Left lung (tissue), 10 donors: ENCODE measurements around the gene DRC3. TPM values are rescaled to one million over a fixed set of nuclear protein-coding genes. Genes with fewer than 3 reads are reported as not detected.

Experiments used
- ATAC-seq: fragments of 200-7000 bp; cut with Tn5 transposase; one replicate; pipeline ENCODE4 v1.9.1; 2020; ENCODE audit warnings: moderate library complexity
- DNase-seq, 4 donors: peaks; one replicate each; pipeline ENCODE4 v3.0.0-alpha.2; 2013 to 2020
- H3K27ac ChIP-seq, 2 donors: fragments of 200-600 bp; sonication (generic) in 1 of 2; one replicate each; pipeline versions ENCODE4 v1.5.0 to v1.8.0; 2020 to 2021
- H3K27me3 ChIP-seq, 2 donors: fragments of 200-600 bp; sonication (generic) in 1 of 2; one replicate each; pipeline versions ENCODE4 v1.5.0 to v1.8.0; 2020 to 2021
- H3K36me3 ChIP-seq, 2 donors: fragments of 200-600 bp; sonication (generic) in 1 of 2; one replicate each; pipeline versions ENCODE4 v1.5.0 to v1.8.0; 2020 to 2021
- H3K4me1 ChIP-seq, 2 donors: fragments of 200-600 bp; one replicate each; pipeline ENCODE4 v1.8.0; 2021
- H3K4me3 ChIP-seq, 2 donors: fragments of 200-600 bp; sonication (generic) in 1 of 2; one replicate each; pipeline versions ENCODE4 v1.5.0 to v1.8.0; 2020 to 2021; ENCODE audit warnings: mild to moderate bottlenecking in 1 of 2
- H3K9me3 ChIP-seq, 2 donors: fragments of 200-600 bp; sonication (generic) in 1 of 2; one replicate each; pipeline versions ENCODE4 v1.5.0 to v1.8.0; 2020 to 2021
- CTCF ChIP-seq, 2 donors: fragments of 200-600 bp; sonication (generic) in 1 of 2; IDR thresholded peaks; one replicate each; pipeline versions ENCODE4 v1.5.0 to v1.8.0; 2021; ENCODE audit warnings: antibody characterized with exemption in 2 of 2
- intact Hi-C, 2 donors: fragments of 100-400 bp; cut with DNase I; formaldehyde crosslinking; loops; one replicate each; pipeline versions ENCODE4 v1.11.2 to v1.14.2; 2022
- polyA plus RNA-seq, 6 donors: library from polyadenylated mRNA; unstranded; fragments of 120-200 nt; gene quantifications; one replicate each; pipeline ENCODE4 v1.2.1, GENCODE V29; 2013; ENCODE audit not compliant: insufficient read length in 6 of 6
- total RNA-seq, 2 donors: library from RNA; stranded (reverse); fragmentation: NEBNext Ultra II Directional; extraction: Animal tissue kit (Norgen Biotek cat#: 25700); gene quantifications; one replicate each; pipeline ENCODE4 v1.2.1, GENCODE V29; 2021
- donor health status: DM: no; HTN: yes; CAD: no.
- donor health status: DM: no; HTN: no; CAD: no.

Gene DRC3
- total and polyA plus RNA-seq, 8 donors = 3.6 to 22.8 (median 16.4) TPM

- intact Hi-C loops = no loop called here
- DNase-seq (no peak), ATAC-seq (no peak)
- Histone ChIP-seq H3K27ac (no peak overlapping the region), H3K36me3 (no peaks in the 10 kb centered on the region), H3K4me1 (peaks cover 8 to 23% of the 10 kb centered on the region in 2 donors), H3K9me3 (no peaks in the 10 kb centered on the region), H3K4me3 (no peak overlapping the region), H3K27me3 (no peaks in the 10 kb centered on the region)
- no peak for TF ChIP-seq CTCF (IDR thresholded peaks at IDR 0.05)
Measured at GRCh38 chr17:17947309-17947708, 25.4 kb upstream of the DRC3 start.

- no peak overlapping the region for H3K4me3 ChIP-seq
- peak; percentile 58 for ATAC-seq
- intact Hi-C loops = no loop called here
- H3K4me1 ChIP-seq = peaks cover 8 to 22% of the 10 kb centered on the region in 2 donors
- no peak for TF ChIP-seq CTCF (IDR thresholded peaks at IDR 0.05)
- no peaks in the 10 kb centered on the region for H3K27me3 ChIP-seq
- no peak overlapping the region for H3K27ac ChIP-seq
- H3K9me3 ChIP-seq = no peaks in the 10 kb centered on the region
- H3K36me3 ChIP-seq = no peaks in the 10 kb centered on the region
- no peak for DNase-seq
Measured at GRCh38 chr17:17947966-17948365, 24.7 kb upstream of the DRC3 start.

DNA sequence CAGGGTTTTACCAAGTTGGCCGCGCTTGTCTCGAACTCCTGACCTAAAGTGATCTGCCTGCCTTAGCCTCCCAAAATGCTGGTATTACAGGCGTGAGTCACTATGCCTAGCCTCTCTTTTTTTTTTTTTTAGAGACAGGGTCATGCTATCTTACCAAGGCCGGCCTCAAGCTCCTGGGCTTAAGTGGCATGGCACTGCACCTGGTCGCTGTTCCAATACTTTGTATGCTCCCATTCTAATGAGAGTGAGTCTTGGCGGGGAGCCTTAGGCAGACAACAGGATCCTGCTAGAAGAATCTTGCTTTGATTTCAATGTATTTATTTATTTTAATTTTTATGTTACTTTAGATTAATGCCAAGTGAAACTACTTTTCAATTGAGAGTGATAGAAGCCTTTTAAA, 22.3 kb upstream of the DRC3 start:
- Histone ChIP-seq H3K9me3 (no peaks in the 10 kb centered on the region), H3K36me3 (peaks cover 0 to 2% of the 10 kb centered on the region in 2 donors), H3K4me1 (peaks cover 0 to 8% of the 10 kb centered on the region in 2 donors), H3K27me3 (no peaks in the 10 kb centered on the region), H3K27ac (no peak overlapping the region), H3K4me3 (no peak overlapping the region)
- no peak for TF ChIP-seq CTCF (IDR thresholded peaks at IDR 0.05)
- intact Hi-C loops = no loop called here
- ATAC-seq (no peak), DNase-seq (no peak)

- peaks cover 0 to 8% of the 10 kb centered on the region in 2 donors for H3K4me1 ChIP-seq
- TF ChIP-seq CTCF (IDR thresholded peaks at IDR 0.05) = no peak
- H3K27ac ChIP-seq = no peak overlapping the region
- no peaks in the 10 kb centered on the region for H3K9me3 ChIP-seq
- ATAC-seq = no peak
- intact Hi-C loops = no loop called here
- peaks cover 0 to 6% of the 10 kb centered on the region in 2 donors for H3K36me3 ChIP-seq
- DNase-seq = no peak
- H3K4me3 ChIP-seq = no peak overlapping the region
- H3K27me3 ChIP-seq = no peaks in the 10 kb centered on the region
Measured at GRCh38 chr17:17950806-17951205, 21.9 kb upstream of the DRC3 start.

DNA sequence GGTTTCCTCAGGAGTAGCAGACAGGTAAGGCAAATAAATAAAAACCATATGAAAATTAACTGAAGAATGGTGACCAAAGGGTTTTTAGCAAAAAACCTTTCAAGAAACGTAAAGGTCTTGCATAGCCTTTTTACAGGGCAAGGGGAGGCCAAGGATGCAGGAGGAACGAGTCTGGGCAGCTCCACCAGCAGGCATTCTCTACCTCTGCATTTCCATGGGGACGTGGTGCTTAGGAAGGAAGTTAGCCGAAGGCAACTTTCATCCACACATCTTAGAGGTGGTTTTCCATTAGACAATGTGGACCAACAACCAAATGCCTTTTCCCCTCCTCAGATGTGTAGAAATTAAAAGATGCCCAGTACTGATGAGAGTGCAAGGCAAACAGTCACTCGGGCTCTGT, 21.1 kb upstream of the DRC3 start:
- Histone ChIP-seq H3K27ac (no peak overlapping the region), H3K9me3 (no peaks in the 10 kb centered on the region), H3K27me3 (no peaks in the 10 kb centered on the region), H3K4me1 (peaks cover 0 to 8% of the 10 kb centered on the region in 2 donors), H3K4me3 (no peak overlapping the region), H3K36me3 (peaks cover 0 to 6% of the 10 kb centered on the region in 2 donors)
- no peak for DNase-seq
- TF ChIP-seq CTCF (IDR thresholded peaks at IDR 0.05) = no peak
- ATAC-seq = no peak
- intact Hi-C loops = no loop called here
